D341Med (cell line): ENCODE data around the gene GET4.
"Not testable (repeated sequence)": the region's sequence is repeated elsewhere in the genome, so short reads cannot be mapped to it uniquely, and the experiment has no call there.

Source experiments
- DNase-seq: peaks from one replicate; pipeline ENCODE4 v3.0.0; 2012; ENCODE audit warnings: low spot score

GET4 gene

GRCh38 chr7:845731-846130 lies 30.6 kb upstream of the GET4 start:
- DNase-seq = no peak

DNA sequence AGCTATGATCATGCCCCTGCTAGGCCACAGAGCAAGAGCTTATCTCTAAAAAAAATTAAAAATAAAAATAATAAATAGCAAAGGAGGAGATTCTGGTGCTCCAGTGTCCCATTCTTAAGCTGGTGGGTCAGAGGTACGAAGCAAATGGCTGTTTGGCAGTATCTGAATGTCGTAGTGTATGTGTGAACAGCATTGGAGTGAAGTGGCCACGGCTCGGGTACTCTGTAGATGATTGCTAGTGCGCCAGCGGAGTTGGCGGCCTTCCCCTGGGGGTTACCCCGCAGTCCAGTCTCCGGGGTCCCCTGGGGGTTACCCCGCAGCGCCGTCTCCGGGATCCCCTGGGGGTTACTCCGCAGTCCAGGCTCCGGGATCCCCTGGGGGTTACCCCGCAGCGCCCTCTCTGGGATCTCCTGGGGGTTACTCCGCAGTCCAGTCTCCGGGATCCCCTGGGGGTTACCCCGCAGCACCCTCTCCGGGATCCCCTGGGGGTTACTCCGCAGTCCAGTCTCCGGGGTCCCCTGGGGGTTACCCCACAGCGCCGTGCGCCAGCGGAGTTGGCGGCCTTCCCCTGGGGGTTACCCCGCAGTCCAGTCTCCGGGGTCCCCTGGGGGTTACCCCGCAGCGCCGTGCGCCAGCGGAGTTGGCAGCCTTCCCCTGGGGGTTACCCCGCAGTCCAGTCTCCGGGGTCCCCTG lies 29.2 kb upstream of the GET4 start:
- not testable (repeated sequence) for DNase-seq

DNA sequence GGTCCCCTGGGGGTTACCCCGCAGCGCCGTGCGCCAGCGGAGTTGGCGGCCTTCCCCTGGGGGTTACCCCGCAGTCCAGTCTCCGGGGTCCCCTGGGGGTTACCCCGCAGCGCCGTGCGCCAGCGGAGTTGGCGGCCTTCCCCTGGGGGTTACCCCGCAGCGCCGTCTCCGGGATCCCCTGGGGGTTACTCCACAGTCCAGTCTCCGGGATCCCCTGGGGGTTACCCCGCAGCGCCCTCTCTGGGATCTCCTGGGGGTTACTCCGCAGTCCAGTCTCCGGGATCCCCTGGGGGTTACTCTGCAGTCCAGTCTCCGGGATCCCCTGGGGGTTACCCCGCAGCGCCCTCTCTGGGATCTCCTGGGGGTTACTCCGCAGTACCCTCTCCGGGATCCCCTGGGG lies 28.6 kb upstream of the GET4 start:
- not testable (repeated sequence) for DNase-seq

DNA sequence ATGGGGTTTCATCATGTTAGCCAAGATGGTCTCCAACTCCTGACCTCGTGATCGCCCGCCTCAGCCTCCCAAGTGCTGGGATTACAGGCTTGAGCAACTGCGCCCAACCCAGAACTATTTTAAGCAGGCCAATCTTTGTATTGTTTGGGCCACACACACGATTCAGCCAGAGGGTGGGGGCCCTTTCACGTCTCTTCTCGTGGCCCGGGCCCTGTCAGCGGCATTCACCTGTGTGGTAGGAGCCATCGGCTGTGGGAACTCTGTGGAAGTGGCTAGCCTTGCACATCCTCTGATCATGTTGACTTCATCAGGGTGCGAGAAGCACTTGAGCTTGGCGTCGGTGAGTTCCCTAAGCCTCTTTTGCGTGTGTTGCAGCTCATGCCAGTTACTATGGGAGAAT lies 27.2 kb upstream of the GET4 start:
- no peak for DNase-seq

GRCh38 chr7:849781-850180 lies 26.6 kb upstream of the GET4 start:
- DNase-seq = no peak

DNA sequence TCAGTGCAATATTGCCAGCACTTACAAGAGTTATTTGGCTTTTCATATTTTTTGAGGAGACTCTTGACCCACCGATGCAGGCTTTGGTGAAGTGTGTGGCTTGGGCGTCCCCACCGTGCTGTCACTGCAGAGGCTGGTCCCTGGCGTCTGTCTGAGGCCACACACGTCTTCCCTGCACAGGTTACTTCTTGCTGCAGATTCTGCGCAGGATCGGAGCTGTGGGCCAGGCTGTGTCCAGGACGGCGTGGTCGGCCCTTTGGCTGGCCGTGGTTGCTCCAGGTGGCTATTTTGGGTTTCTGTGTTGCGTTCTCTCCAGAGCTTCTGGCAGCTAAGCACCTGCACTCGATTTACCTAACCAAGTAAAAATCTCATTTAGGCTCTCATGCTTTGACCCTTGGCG lies 25.1 kb upstream of the GET4 start:
- no peak for DNase-seq

DNA sequence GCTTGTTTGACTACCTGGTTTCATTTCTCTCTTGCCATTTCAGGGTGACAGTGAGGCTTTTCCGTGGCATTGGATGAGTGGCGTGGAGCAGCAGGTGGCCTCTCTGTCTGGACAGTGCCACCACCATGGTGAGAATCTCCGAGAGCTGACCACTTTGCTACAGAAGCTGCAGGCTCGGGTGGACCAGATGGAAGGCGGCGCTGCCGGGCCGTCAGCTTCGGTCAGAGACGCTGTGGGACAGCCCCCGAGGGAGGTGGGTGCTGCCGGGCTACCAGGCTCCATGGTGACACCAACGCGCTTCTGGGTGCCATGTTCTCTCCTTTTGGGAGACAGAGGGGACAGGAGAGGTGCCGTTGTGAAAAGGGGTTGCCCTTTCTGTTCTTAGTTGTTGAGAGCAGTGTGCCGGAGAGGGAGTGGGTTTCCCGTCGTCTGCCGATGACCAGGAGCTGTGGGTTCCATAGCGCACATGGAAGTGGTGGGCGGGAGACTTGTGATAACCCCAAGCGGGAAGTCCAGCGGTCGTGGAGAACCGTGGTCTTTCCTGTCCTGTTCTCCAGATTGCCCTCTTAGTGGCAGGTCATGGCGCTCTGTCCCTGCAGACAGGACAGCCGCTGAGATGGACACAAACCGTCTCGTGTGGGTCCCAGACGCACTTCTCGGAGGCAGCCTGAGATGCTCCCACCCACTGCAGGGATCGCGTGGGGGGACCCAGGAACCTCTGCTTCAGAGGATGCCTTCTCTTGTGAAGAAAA lies 22.8 kb upstream of the GET4 start:
- DNase-seq = no peak

DNA sequence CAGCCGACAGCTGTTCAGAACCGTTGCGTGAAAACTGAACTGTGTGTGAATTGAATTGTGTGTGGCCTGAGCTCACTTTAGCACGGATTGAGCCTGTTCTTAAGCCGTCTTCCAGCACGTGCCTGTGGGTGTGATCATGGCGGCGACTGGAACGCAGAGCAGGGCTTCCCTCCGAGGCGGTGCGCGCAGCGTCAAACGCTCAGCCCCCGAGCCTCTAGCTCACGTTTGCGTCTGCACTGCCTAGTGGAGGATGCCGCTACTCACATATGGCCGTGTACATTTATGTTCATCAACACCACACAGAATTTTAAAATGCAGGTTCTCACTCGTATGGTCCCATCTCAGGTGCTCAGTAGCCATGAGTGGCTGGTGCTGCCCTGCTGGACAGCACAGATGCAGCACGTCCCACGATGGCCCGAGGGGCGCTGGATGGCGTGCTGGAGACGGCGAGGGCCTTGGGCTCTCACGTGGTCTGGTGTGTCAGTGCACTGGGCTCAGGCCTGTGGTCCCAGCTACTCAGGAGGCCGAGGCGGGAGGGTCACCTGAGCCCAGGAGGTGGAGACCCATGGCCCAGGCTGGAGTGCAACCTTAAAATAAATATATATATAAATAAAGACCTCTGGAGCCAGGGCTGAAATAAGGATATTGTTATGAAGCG lies 22.1 kb upstream of the GET4 start:
- DNase-seq = no peak

DNA sequence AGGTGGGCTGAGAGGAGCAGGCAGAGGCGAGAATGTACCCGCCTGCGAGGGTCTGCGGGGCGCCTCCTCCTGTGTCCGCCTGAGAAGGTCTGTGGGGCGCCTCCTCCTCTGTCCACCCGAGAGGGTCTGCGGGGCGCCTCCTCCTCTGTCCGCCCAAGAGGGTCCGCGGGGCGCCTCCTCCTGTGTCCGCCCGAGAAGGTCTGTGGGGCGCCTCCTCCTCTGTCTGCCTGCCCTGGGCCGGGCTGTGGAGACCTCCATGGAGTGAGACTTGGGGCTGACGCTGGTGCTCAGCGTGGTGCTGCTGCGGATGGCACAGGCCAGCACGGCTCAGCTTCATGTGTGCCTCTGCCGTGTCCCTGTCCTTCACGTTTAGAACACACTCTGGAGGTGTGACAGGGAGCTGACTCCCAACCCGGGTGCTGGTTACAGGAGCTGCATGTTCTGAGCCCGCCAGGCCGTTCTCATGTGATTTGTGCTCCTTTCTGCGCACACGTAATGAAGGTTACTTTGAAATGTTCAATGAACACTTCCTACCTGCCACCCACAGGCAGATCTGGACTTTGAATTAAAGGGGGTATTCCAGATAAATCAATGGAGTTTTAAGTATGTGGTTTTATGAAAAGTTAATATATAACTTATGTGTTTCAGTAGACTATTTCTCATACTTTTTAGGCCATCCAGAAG lies 20.5 kb upstream of the GET4 start:
- no peak for DNase-seq

DNA sequence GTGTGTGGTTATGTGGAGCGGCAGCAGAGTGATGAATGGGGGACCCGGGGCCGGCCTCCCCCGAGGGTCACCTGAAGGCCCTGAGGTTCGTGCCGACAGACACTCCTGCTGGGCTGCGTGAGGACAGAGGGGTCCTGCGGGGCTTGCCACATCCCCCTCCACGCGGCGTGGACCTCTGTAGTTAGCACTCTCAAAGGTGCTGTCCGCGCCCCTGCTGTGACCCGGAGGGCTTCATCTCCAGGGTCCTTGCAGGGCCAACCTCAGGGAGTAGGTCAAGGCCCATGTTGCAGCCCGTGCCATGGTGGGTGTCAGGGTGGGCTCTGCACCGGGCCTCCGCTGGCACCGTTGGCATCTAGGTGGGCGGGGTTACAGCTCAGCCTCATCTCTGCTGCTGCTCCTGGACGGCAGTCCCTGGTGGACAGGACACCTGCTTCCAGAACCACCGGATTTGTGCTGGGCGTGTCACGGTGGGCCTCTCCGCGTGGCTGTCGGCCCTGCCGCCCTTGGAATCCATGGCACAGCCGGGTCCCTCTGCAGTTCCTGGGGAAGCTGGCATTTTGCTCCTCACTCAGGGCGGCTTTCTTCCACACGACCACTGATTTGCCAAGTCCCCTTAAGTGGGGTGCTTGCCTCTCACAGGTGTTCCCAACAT lies 19.8 kb upstream of the GET4 start:
- no peak for DNase-seq

DNA sequence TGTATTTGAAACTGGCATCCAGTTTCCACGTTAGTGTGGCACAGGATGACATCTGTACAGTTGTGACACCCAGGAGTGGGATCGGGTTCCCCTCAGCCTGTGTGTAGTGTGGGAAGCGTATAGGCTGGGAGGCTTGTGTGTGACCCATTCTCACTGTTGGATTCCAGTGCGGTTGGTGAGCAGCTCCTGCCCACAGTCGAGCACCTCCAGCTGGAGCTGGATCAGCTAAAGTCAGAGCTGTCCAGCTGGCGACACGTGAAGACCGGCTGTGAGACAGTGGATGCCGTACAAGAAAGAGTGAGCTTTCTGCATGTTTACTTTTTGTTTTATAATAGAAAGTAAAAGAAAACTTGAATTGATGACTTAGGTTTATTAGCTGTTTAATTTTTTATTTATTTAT lies 18.7 kb upstream of the GET4 start:
- no peak for DNase-seq

GRCh38 chr7:859359-860030 lies 16.9 kb upstream of the GET4 start:
- DNase-seq = no peak

DNA sequence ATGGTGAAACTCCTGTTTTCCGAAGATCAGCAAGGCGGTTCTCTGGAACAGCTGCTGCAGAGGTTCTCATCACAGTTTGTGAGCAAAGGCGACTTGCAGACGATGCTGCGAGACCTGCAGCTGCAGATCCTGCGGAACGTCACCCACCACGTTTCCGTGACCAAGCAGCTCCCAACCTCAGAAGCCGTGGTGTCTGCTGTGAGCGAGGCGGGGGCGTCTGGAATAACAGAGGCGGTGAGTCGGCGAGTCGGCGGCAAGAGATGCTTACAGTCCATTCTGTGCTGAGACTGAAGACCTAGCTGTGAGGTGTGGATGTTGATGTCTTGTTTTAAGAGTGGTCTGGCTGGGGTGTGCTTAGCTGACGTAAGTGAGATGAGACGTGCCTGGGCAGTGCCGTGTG lies 16.2 kb upstream of the GET4 start:
- DNase-seq = no peak

GRCh38 chr7:861222-861621 lies 15.1 kb upstream of the GET4 start:
- no peak for DNase-seq

- DNase-seq = no peak
Measured at GRCh38 chr7:862157-862556, 14.2 kb upstream of the GET4 start.

GRCh38 chr7:863106-863505 lies 13.2 kb upstream of the GET4 start:
- no peak for DNase-seq

GRCh38 chr7:865921-866320 lies 10.4 kb upstream of the GET4 start:
- DNase-seq = no peak

DNA sequence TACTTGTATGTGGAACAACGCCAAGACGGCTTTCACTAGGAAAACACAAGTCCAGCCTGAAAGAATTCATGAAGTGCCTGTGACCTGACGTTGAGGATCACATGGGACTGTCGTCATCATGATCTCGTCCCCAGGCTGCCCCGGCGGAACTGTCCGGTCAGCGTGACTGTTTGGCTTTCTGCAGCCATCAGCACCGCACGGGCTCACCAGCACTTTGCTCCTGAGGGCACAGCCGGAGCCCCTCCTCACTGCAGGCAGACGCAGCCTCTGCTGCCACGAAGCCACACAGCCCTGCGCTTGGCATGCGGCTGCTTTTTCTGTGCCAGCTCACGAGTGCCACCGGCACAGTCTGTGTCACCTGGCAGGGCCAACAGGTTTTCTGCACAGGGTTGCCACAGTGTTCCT lies 9.4 kb upstream of the GET4 start:
- no peak for DNase-seq

DNA sequence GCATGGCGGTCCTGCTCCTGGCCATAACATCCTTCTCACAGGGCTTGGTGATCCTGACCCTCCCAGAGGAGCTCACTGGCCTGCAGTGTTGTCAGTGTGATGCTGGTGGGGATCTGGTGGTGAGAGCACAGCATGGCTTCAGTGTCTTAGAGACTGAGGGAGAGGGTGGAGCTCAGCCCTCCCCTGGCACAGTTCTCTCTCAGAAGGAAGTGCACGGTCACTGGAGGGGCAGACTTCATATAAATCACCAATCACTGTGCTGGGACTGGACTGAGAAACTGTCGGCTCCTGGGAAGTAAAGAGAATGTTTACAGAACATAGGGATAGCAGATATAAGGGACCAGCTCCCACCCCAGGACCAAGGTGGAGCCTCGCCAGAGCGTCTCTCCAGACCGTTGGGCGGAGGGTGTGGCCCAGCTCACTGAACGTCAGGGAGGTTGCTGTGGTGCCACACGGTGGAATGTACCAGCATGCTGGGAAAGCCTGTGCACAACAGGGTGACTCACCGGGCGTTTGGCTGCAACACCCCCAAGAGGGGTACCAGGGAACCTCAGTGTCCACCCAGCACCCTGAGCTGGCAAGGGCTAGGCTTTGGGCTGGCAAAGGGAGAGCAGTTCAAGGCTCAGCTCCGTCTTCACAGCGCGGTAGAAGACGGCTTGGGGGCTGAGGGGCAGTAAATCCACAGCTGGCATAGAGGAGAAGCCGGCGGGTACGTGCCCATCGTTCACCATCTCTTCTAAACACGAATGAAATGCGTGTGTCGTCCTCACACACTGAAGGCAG lies 8.8 kb upstream of the GET4 start:
- no peak for DNase-seq

GRCh38 chr7:868189-868486 lies 8.2 kb upstream of the GET4 start:
- no peak for DNase-seq

GRCh38 chr7:869348-869747 lies 7.0 kb upstream of the GET4 start:
- no peak for DNase-seq
